Activated CD4-positive, alpha-beta T cell treated with anti-CD3 and anti-CD28 coated beads, Interleukin-2, amount 50 U/mL, for 24 hours (primary cell): Measurements from ENCODE around the gene ATRNL1.

Experiments used
- DNase-seq, 2 donors: peaks; one replicate each; pipeline ENCODE4 v3.0.0-alpha.2; 2020; ENCODE audit warnings: low read depth in 1 of 2, low spot score in 1 of 2

ATRNL1 gene

GRCh38 chr10:115093286-115093775, at the start of gene ATRNL1:
Gene ATRNL1 (plus strand): TSS chr10:115093365. CDS start chr10:115093751, 386 bp downstream.
- DNase-seq = no peak

GRCh38 chr10:115043719-115044118, 49.4 kb upstream of the ATRNL1 start:
- DNase-seq = no peak

GRCh38 chr10:115044891-115045290, 48.3 kb upstream of the ATRNL1 start:
- no peak for DNase-seq

- DNase-seq = no peak
Observed at GRCh38 chr10:115045499-115045898, 47.7 kb upstream of the ATRNL1 start.

- DNase-seq = no peak
Observed at GRCh38 chr10:115046686-115047236, 46.4 kb upstream of the ATRNL1 start.

- no peak for DNase-seq
Observed at GRCh38 chr10:115047705-115048104, 45.5 kb upstream of the ATRNL1 start.

- no peak for DNase-seq
Observed at GRCh38 chr10:115049318-115049717, 43.8 kb upstream of the ATRNL1 start.

- no peak for DNase-seq
Observed at GRCh38 chr10:115049960-115050359, 43.2 kb upstream of the ATRNL1 start.

- no peak for DNase-seq
Observed at GRCh38 chr10:115050375-115051010, 42.7 kb upstream of the ATRNL1 start.

GRCh38 chr10:115051216-115051615, 41.9 kb upstream of the ATRNL1 start:
- no peak for DNase-seq

- no peak for DNase-seq
Observed at GRCh38 chr10:115052226-115052625, 40.9 kb upstream of the ATRNL1 start.

GRCh38 chr10:115052728-115053127, 40.4 kb upstream of the ATRNL1 start:
- DNase-seq = no peak

- no peak for DNase-seq
Observed at GRCh38 chr10:115056186-115056585, 37.0 kb upstream of the ATRNL1 start.

- no peak for DNase-seq
Observed at GRCh38 chr10:115059301-115059898, 33.8 kb upstream of the ATRNL1 start.

- no peak for DNase-seq
Observed at GRCh38 chr10:115063701-115064658, 29.2 kb upstream of the ATRNL1 start.

- DNase-seq = no peak
Observed at GRCh38 chr10:115065801-115066200, 27.4 kb upstream of the ATRNL1 start.

GRCh38 chr10:115066528-115066927, 26.6 kb upstream of the ATRNL1 start:
- no peak for DNase-seq

- no peak for DNase-seq
Observed at GRCh38 chr10:115073796-115074195, 19.4 kb upstream of the ATRNL1 start.

GRCh38 chr10:115082506-115082905, 10.7 kb upstream of the ATRNL1 start:
- DNase-seq = no peak

GRCh38 chr10:115084277-115084850, 8.8 kb upstream of the ATRNL1 start:
- DNase-seq = no peak

- no peak for DNase-seq
Observed at GRCh38 chr10:115091161-115091560, 2.0 kb upstream of the ATRNL1 start.
